MM.1S (cell line): Measurements from ENCODE around the gene CCDC69.

Experiments used
- EZH2 ChIP-seq: fragments of 300-600 bp; sonication (generic); optimal IDR thresholded peaks from 2 replicates; pipeline ENCODE3; 2017; ENCODE audit warnings: low read depth, mild to moderate bottlenecking, antibody characterized with exemption, low read length, mixed read lengths
- EZH2phosphoT487 ChIP-seq: fragments of 300-600 bp; sonication (generic); IDR thresholded peaks from 2 replicates; pipeline ENCODE4 v1.6.1; 2018; ENCODE audit warnings: antibody characterized with exemption, low read length
- TF ChIP-seq, protein P1 (sequence below): fragments of 300-600 bp; sonication (generic); IDR thresholded peaks from 2 replicates; pipeline ENCODE4 v1.5.1; 2016; ENCODE audit warnings: antibody characterized with exemption, low read length, mixed read lengths

DNA sequence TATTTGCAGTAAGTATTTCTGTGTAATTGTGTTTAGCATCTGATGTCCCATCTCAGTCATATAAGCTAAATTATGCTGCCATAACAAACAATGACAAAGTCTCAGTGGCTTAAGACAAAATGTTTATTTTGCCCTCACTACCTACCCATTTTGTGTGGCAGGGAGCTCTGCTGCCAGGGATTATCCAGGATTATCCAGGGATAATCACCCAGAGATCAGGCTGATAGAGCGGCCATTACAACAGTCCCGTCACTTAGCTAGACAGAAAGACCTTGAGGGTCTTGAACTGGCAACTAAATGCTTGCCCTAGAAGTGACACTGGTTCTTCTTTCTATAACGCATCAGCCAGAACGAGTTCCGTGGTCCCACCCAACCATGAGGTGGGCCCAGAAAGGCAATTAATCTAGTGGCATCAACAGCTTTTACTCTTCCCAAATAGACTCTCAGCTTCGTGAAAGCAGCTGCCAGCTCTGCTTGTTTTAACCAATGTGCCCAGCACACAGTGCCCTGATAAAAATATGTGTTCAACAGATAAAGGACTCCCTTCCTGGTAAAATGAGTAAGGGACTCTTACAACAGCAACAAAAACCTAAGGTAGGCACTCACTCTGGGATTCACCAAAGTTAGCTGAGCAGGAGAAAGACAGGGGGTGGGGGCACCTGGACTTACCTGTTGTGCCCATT, 22.8 kb downstream of the CCDC69 start:
- TF ChIP-seq EZH2 (no peak), EZH2phosphoT487 (no peak)
- TF ChIP-seq, protein P1, sequence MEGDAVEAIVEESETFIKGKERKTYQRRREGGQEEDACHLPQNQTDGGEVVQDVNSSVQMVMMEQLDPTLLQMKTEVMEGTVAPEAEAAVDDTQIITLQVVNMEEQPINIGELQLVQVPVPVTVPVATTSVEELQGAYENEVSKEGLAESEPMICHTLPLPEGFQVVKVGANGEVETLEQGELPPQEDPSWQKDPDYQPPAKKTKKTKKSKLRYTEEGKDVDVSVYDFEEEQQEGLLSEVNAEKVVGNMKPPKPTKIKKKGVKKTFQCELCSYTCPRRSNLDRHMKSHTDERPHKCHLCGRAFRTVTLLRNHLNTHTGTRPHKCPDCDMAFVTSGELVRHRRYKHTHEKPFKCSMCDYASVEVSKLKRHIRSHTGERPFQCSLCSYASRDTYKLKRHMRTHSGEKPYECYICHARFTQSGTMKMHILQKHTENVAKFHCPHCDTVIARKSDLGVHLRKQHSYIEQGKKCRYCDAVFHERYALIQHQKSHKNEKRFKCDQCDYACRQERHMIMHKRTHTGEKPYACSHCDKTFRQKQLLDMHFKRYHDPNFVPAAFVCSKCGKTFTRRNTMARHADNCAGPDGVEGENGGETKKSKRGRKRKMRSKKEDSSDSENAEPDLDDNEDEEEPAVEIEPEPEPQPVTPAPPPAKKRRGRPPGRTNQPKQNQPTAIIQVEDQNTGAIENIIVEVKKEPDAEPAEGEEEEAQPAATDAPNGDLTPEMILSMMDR: no peak
